Transverse colon (tissue), 4 donors: Measurements from ENCODE around the gene EMP3. TPM values are rescaled to one million over a fixed set of nuclear protein-coding genes. Genes with fewer than 3 reads are reported as not detected.

ENCODE experiments used
- DNase-seq: peaks from one replicate; pipeline ENCODE4 v3.0.0-alpha.2; 2019
- H3K27ac ChIP-seq, 4 donors: fragments of 200-600 bp; sonication (generic); 2 replicates each; pipeline ENCODE4 v1.5.1; 2016 to 2018; ENCODE audit warnings: inconsistent platforms in 4 of 4
- H3K27me3 ChIP-seq: fragments of 200-600 bp; sonication (generic); 2 replicates; pipeline ENCODE4 v1.5.1; 2017; ENCODE audit warnings: inconsistent platforms
- H3K36me3 ChIP-seq, 4 donors: fragments of 200-600 bp; sonication (generic); 2 replicates each; pipeline ENCODE4 v1.5.1; 2017 to 2019; ENCODE audit warnings: inconsistent platforms in 4 of 4
- H3K4me1 ChIP-seq, 4 donors: fragments of 200-600 bp; sonication (generic); 2 replicates each; pipeline ENCODE4 v1.5.1; 2017 to 2020; ENCODE audit warnings: inconsistent platforms in 4 of 4
- H3K4me3 ChIP-seq, 4 donors: fragments of 200-600 bp; sonication (generic); 1 replicate in 1 of 4; 2 replicates in 3 of 4; pipeline versions ENCODE4 v1.5.1 to v1.6.1; 2017 to 2019; ENCODE audit warnings: inconsistent platforms in 4 of 4
- H3K9me3 ChIP-seq, 2 donors: fragments of 200-600 bp; sonication (generic); 2 replicates each; pipeline ENCODE4 v1.5.1; 2017 to 2019; ENCODE audit warnings: inconsistent platforms in 2 of 2
- CTCF ChIP-seq, 5 experiments: fragments of 200-600 bp in 3 of 5; fragments of 450-650 bp in 2 of 5; sonication (generic) in 3 of 5; IDR thresholded peaks; 1 replicate in 2 of 5; 2 replicates in 3 of 5; pipeline ENCODE4 v1.5.1; 2016 to 2017; ENCODE audit warnings: antibody characterized with exemption in 5 of 5, inconsistent platforms in 3 of 5, mild to moderate bottlenecking in 2 of 5, moderate library complexity in 1 of 5
- EP300 ChIP-seq: sonication (generic); formaldehyde crosslinking; IDR thresholded peaks from one replicate; pipeline ENCODE4 v1.6.1; 2017; ENCODE audit warnings: antibody characterized with exemption, low read depth
- POLR2A ChIP-seq: fragments of 450-650 bp; IDR thresholded peaks from one replicate; pipeline ENCODE4 v1.6.1; 2016; ENCODE audit warnings: antibody characterized with exemption, mild to moderate bottlenecking, moderate library complexity
- POLR2AphosphoS5 ChIP-seq, 3 donors: sonication (generic); formaldehyde crosslinking; IDR thresholded peaks; one replicate each; pipeline ENCODE4 v1.6.1; 2016; ENCODE audit warnings: antibody characterized with exemption in 3 of 3
- WGBS, 2 donors: methylation state at CpG; one replicate each; pipeline ENCODE4 v1.1.5; 2018; ENCODE audit warnings: low coverage in 1 of 2; 5-methylcytosine and 5-hydroxymethylcytosine counted together
- in situ Hi-C, 4 donors: fragments of 200-750 bp; cut with MboI; loops; one replicate each; pipeline versions ENCODE4 v1.15.0 to v1.15.1; 2017; ENCODE audit warnings: low sequenced_read_pairs in 3 of 4, low pct_ligation_motif_present in 1 of 4, low pct_unique_long_range_greater_than_20kb in 1 of 4
- intact Hi-C: fragments of 100-400 bp; cut with DNase I; formaldehyde crosslinking; loops from one replicate; pipeline ENCODE4 v1.15.1; 2023; ENCODE audit warnings: low total_unique reads
- total RNA-seq, 4 donors: library from RNA; depleted of rRNA; stranded (reverse); fragments of >200 nt; gene quantifications; one replicate each; pipeline ENCODE4 v1.1.0, GENCODE V29; 2016

Gene EMP3
- total RNA-seq, 4 donors from 2014 or later: 5.2 to 14.3 (median 12.0) TPM

- no peaks in the 10 kb centered on the region for H3K9me3 ChIP-seq
- 1% methylated on average over 22 of the region's 22 CpGs; no CpG with 5 or more reads in 1 of the 2 donors for WGBS, 2 donors
- no peaks in the 10 kb centered on the region for H3K36me3 ChIP-seq
- TF ChIP-seq EP300 (no peak), POLR2AphosphoS5 (IDR thresholded peaks at IDR 0.05) (peak in 1 of 3 donors; percentile 7), POLR2A (no peak), CTCF (IDR thresholded peaks at IDR 0.05) (no peak)
- intact Hi-C loops (no loop called here), in situ Hi-C loops (loop anchor here in 1 of 4 donors (25.0 kb wide), 1 partner anchor 266 kb away; no protein-coding TSS in a partner anchor)
- H3K4me3 ChIP-seq: peak overlapping the region; percentile 46 to 82 (median 58)
- no peaks in the 10 kb centered on the region for H3K27me3 ChIP-seq
- H3K4me1 ChIP-seq: peaks cover 22 to 64% (median 35%) of the 10 kb centered on the region in 4 donors
- H3K27ac ChIP-seq: peak overlapping the region; percentile 99 to 100 (median 99)
- peak; percentile 100 for DNase-seq
Observed at GRCh38 chr19:48321372-48321621, 4.1 kb upstream of the EMP3 start.

GRCh38 chr19:48321622-48322591 lies 3.4 kb upstream of the EMP3 start:
- no peaks in the 10 kb centered on the region for H3K27me3 ChIP-seq
- H3K4me3 ChIP-seq: peak overlapping the region; percentile 46 to 82 (median 58)
- 2 to 48% methylated on average over 2 to 42 of the region's 63 CpGs for WGBS, 2 donors
- no peak for TF ChIP-seq EP300
- peak in 4 of 5 experiments; percentile 6 to 40 (median 18) for TF ChIP-seq CTCF (IDR thresholded peaks at IDR 0.05)
- TF ChIP-seq POLR2A: peak; percentile 95
- TF ChIP-seq POLR2AphosphoS5 (IDR thresholded peaks at IDR 0.05): peak; percentile 92 to 96 (median 93)
- intact Hi-C loops: no loop called here
- H3K4me1 ChIP-seq: peaks cover 28 to 68% (median 41%) of the 10 kb centered on the region in 4 donors
- DNase-seq: peak; percentile 100
- in situ Hi-C loops: loop anchor here in 1 of 4 donors (25.0 kb wide), 1 partner anchor 265 kb away; no protein-coding TSS in a partner anchor
- no peaks in the 10 kb centered on the region for H3K9me3 ChIP-seq
- peak overlapping the region; percentile 99 to 100 (median 99) for H3K27ac ChIP-seq
- no peaks in the 10 kb centered on the region for H3K36me3 ChIP-seq

DNA sequence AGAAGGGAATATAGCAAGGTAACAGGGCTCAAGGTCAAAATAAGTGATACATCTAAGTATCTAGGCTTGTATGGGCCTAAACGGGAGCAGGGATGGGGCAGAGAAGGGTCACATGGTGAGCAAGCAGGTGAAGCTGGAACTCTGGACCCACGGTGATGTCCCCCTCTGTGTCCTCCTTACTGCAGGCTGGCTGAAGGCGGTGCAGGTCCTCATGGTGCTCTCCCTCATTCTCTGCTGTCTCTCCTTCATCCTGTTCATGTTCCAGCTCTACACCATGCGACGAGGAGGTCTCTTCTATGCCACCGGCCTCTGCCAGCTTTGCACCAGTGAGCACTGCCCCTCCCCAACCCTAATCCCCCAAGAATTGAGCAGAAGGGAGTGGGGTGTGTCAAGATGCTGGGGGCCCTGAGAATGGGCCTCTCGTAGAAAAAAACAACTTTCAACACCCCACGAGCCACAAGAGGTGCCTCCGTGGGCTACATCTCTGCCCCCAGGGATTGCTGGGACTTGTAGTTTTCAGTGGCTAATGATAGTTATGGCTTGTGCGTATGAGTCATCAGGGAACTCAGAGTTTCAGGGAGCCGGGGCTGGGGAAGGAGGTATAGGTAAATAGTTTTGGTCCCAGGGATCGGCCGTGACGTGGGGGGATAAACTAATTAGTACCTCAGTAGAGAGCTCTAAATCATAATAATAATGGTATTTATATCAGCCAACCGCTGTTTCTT lies 4.0 kb downstream of the EMP3 start:
- WGBS, 2 donors: 45 to 54% methylated on average over 9 to 15 of the region's 15 CpGs
- H3K36me3 ChIP-seq: no peaks in the 10 kb centered on the region
- intact Hi-C loops: no loop called here
- H3K9me3 ChIP-seq: no peaks in the 10 kb centered on the region
- H3K27ac ChIP-seq: peak overlapping the region; percentile 84 to 92 (median 90)
- TF ChIP-seq CTCF (IDR thresholded peaks at IDR 0.05) (no peak), EP300 (no peak), POLR2A (no peak), POLR2AphosphoS5 (IDR thresholded peaks at IDR 0.05) (no peak)
- in situ Hi-C loops: no loop called here
- peak; percentile 49 for DNase-seq
- H3K4me1 ChIP-seq: peaks cover 30 to 78% (median 60%) of the 10 kb centered on the region in 4 donors
- H3K27me3 ChIP-seq: no peaks in the 10 kb centered on the region
- peak overlapping the region in 2 of 4 donors; percentile 41 to 51 for H3K4me3 ChIP-seq
